DMS53 (cell line): Measurements from ENCODE around the gene TRPV2.

Source experiments
- DNase-seq: peaks from one replicate; lab custom pipeline; 2025; lab: John Stamatoyannopoulos, UW

Gene TRPV2

GRCh38 chr17:16459271-16459670 is 43.9 kb downstream of the TRPV2 start:
- DNase-seq = no peak

DNA sequence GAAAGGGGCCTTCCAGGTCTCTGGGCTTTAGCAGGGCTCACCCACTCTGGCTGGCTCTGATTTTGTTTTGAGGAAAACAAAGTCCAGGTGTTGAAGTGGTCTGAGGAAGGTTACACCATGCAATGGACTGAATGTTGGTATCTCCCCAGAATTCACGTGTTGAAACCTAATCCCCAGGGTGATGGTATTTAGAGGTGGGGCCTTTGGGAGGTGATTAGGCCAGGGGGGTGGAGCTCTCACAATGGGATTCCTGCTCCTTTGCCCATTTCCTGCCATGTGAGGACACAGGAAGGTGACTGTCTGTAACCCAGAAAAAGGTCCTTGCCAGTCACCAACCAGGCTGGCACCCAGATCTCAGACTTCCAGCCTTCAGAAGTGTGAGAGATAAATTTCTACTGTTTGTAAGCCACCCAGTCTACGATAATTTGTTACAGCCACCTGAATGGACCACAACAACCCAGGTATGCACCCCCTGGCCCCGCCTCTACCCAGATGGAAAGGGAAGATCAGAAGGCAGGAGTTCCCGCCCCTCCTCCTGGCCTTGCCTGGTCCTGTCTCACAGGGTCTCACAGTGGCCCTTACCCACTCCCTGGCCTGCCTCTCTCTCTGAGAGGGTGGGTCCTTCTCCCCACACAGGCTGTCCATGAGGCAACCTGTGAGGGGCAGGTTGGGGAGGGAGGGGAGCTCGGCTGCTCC is 44.6 kb downstream of the TRPV2 start:
- DNase-seq = peak; percentile 24

GRCh38 chr17:16460796-16461605 is 45.6 kb downstream of the TRPV2 start:
- no peak for DNase-seq

DNA sequence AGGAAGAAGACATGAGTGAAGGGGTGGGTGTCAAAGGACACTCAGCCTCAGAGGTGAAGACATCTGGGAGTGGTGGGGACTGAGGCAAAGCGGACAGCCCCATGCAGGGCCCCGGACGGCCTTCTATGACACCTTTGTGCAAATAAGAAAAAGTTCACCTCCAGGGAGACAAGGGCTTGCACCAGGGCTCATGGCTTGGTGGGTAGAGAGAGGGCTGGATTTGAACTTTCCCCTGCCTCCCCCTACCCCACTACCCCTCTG is 46.2 kb downstream of the TRPV2 start:
- no peak for DNase-seq

- no peak for DNase-seq
These were observed 46.9 kb downstream of the TRPV2 start for GRCh38 chr17:16462070-16462864.

DNA sequence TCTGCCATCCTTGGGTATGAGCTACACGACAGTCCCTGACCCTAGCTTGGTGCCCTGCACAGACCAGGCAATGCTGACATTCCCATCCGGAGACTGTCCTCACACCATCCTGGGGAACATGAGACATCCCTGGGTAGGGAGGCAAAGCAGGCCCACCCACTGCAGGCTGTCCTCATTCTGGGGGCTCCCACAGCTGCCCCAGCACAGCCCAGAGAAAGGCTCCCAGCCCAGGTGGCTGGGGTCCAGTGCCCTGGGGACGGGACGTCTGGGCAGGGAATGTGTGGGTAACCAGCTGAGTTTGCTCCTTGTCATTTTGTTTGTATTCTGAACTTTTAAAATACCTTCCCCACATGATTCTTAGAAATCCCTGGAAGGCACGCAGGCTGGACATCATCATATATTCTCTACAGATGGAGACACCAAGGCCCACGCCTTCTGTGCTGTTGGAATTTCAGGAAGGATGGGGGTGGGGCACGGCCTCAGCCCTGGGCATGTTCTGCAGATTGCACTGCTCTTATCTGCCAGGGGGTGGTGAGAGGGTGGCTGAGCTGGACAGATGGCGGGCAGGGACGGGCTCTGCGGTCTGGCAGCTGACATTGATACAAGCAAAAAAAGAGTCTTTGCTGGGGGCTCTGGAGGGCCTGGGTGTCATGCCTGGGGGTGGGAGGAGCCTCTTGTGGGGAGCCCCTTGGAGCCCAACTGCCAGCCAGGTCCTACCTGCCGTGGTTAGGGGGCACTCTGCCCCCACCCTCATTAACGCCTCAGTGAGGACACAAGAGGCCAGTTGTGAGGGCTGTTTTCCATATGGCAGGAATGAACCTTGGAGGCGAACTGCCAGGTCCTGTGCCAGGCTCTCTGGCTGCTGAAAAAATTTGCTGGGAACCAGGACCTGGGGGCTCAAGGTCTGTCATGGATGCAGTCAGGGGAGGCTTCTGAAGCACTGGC is 48.3 kb downstream of the TRPV2 start:
- peak; percentile 81 for DNase-seq

DNA sequence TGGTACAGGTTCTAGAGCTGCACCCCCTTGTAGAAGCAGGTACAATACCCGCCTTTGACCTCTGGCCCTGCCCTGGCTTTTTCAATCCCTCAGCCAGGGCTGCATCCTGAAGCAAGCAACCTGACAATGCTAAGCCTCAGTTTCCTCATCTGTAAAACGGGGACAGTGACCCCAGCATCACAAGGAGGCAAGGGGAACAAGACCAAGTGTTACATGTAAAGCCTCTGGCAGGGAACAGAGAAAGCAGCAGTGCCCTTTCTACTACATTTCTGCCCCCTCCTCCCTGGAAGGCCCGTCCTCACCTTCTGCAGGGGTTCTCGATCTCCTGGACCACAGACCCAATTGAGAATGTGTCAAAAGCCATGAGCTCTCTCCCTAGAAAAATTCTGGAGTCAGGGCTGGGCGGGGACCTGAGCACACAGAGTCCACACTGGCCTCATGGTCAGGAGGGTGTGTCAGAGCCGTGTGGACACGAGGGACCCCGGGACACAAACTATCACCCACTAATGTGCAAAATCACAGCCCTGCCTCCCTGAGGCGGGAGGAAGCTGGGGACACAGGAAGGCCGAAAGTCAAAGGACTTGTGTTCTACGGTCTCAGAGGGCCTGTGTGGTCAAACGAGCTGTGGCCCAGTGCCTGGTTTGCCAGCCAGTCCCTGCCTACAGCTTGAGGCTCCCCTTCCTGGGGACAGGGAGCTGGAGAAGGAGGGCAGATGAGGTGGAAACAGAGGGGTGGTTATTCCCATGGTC is 49.1 kb downstream of the TRPV2 start:
- DNase-seq = no peak

DNA sequence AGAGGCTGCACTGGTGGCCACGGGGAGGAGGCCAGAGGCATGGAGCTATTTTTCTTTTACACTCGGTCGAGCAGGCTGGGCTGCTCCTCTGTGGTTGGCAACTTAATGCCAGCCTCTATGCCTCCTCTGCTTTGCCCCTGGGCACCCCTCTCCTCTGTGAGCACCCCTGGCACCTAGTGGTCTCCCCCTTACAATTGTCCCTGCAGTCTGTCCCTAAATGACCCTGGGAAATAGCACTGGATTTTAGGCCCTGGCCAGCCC is 49.6 kb downstream of the TRPV2 start:
- no peak for DNase-seq

DNA sequence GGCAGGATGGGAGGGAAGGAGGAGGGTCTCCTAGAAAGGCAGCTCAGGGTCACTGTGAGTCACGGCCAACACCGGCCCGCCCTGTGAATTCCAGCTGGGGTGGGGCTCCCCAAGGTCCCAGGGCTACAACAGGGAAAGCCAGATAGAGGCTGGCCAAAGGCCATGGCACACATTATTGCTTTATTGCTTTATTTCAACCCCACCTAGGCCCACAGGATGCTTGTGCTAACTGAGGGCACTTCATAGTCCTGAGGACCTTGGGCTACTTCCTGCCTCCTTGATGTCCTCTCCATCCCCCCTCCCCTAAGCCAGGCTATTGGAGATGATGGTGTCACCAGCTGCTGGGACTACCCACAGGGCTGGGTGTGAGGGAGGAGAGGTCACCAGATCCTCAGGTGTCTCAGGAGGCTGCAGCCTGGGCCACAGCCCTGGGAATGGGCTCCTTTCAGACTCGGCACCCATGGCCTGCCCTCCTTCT is 50.5 kb downstream of the TRPV2 start:
- DNase-seq = peak; percentile 82

GRCh38 chr17:16466407-16466806 is 51.0 kb downstream of the TRPV2 start:
- peak; percentile 88 for DNase-seq

GRCh38 chr17:16467044-16467443 is 51.7 kb downstream of the TRPV2 start:
- no peak for DNase-seq

DNA sequence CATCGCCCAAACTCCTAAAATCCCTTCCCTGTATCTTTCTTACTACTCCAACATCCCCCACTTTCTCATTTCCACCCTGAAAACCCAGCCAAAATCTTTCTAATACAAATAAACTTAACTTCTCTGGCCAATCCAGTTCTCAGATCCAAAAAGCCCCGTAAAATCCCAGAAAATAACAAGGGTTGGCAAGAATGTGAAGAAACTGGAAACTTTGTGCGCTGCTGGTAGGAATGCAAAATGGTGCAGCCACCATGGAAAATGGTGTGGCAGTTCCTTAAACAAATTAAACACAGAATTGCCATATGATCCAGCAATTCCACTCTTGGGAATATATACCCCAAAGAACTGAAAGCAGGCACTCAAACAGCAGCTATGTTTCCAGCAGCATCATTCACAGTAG is 52.5 kb downstream of the TRPV2 start:
- no peak for DNase-seq

DNA sequence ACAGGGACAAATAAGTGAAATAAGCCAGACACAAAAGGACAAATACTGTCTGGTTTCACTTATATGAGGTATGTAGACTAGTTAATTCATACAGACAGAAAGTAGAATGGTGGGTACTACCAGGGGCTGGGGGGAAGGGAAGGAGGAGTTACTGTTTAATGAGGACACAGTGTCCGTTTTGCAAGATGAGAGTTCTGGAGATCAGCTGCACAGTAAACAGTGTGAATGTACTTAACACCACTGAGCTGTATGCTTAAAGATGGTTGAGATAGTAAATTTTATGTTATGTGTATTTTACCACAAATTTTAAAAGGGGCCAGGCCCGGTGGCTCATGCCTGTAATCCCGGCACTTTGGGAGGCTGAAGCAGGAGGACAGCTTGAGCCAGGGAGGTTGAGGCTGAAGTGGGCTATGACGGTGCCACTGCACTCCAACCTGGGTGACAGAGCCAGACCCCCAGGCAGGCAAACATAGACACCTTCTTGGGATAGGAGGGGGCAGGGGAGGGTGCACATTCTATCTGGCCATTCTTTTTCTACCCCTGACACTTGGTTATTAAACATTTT is 53.1 kb downstream of the TRPV2 start:
- DNase-seq = no peak

DNA sequence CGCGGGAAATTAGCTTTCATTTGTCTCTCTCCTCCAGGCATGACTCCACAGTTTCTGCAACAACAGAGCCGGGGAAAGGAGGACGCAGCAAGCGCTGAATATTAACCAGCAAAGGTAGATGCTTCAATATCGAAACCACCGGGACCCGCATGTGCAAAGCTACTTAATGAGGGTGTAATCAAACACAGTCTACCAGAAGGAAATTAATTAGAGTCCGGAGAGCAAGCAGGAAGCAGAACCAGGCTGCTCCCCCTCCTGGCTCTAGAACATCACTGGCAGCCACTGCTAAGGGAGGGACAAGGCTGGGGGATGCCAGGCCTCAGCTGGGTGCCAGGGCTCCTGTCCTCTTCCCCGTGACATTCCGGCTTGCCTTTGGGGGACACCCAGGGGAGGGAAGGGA is 54.9 kb downstream of the TRPV2 start:
- no peak for DNase-seq

GRCh38 chr17:16471295-16471694 is 55.9 kb downstream of the TRPV2 start:
- DNase-seq = no peak

- DNase-seq = no peak
These were observed 57.2 kb downstream of the TRPV2 start for GRCh38 chr17:16472539-16472938.

- DNase-seq = no peak
These were observed 58.0 kb downstream of the TRPV2 start for GRCh38 chr17:16473044-16474011.

DNA sequence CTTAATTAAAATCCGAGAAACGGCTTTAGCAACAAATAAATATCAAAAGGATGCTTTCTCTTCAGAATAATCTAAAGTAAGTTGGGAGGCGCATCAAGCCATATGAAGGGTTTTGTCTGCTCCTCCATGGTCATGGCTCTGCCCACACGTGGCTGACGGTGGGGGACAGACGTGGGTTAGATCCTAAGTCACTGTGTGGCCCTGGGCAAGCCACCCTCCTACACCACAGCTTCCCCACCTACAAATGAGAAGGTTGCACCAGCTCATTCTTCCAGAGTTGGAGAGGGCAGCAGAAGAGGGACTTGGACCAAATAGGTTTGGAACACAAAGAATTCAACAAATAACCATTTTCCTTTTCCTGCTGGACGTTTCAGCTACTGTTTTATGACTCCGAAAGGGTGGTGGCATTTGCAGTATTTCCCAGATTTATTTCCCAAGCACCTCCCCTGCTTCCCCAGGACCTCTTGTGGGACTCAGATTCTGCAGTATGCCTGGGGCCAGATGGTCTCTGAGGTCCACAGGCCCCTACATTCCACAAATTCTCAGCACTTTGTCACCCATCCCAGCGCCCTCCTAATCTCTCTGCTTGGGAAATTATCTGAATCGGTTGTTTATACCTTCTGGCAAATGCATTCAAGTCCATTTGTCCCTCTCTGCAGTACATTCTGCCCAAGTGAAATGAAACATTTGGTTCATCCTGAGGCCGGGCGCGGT is 58.8 kb downstream of the TRPV2 start:
- DNase-seq = no peak

DNA sequence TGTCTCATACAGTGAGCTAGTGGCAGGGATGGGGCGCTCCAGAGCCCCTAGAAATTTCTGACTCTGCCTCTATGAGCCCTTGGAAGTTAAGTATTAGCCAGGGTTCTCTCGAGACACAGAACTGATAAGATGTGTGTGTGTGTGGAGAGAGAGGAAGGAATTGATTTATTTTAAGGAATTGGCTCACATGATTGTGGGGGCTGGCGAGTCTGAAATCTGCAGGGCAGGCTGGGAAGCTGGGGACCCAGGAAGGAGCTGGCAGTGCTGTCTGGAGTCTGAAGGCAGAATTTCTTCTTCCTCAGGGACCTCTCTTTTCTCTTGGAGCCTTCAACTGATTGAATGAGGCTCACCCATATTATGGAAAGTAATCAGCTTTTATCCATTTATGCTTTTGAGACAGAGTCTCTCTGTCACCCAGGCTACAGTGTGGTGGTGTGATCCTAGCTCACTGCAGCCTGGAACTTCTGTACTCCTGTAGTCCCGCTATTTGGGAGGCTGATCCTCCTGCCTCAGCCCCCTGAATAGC is 59.9 kb downstream of the TRPV2 start:
- DNase-seq = no peak
